Tibial artery (tissue), 4 donors: Measurements from ENCODE around the gene MSI2.

Experiments used
- DNase-seq, 2 donors: peaks; one replicate each; pipeline ENCODE4 v3.0.0-alpha.2; 2019
- H3K27ac ChIP-seq, 2 donors: fragments of 200-600 bp; sonication (generic) in 1 of 2; 1 replicate in 1 of 2; 2 replicates in 1 of 2; pipeline ENCODE4 v1.5.1; 2018 to 2019; ENCODE audit warnings: mild to moderate bottlenecking in 1 of 2
- H3K27me3 ChIP-seq, 2 donors: fragments of 200-600 bp; sonication (generic) in 1 of 2; one replicate each; pipeline versions ENCODE4 v1.5.1 to v1.6.0; 2016 to 2019
- H3K36me3 ChIP-seq, 3 donors: fragments of 200-600 bp; sonication (generic) in 2 of 3; one replicate each; pipeline ENCODE4 v1.5.1; 2016 to 2019; ENCODE audit warnings: mild to moderate bottlenecking in 2 of 3
- H3K4me1 ChIP-seq, 4 donors: fragments of 200-600 bp; sonication (generic) in 2 of 4; 1 replicate in 3 of 4; 2 replicates in 1 of 4; pipeline ENCODE4 v1.5.1; 2016 to 2019
- H3K4me3 ChIP-seq, 2 donors: fragments of 200-600 bp; sonication (generic) in 1 of 2; 1 replicate in 1 of 2; 2 replicates in 1 of 2; pipeline ENCODE4 v1.5.1; 2018 to 2019; ENCODE audit warnings: mild to moderate bottlenecking in 2 of 2
- H3K9me3 ChIP-seq, 3 donors: fragments of 200-600 bp; sonication (generic) in 1 of 3; one replicate each; pipeline ENCODE4 v1.5.1; 2016 to 2019
- intact Hi-C: fragments of 100-400 bp; cut with DNase I; formaldehyde crosslinking; loops from one replicate; pipeline ENCODE4 v1.15.0; 2023; ENCODE audit warnings: low total_unique reads
- TF ChIP-seq, protein P1 (sequence below), 2 experiments: fragments of 200-600 bp in 1 of 2; fragments of 450-650 bp in 1 of 2; IDR thresholded peaks; one replicate each; pipeline ENCODE4 v1.5.1; 2017 to 2019; ENCODE audit warnings: antibody characterized with exemption in 2 of 2, mild to moderate bottlenecking in 1 of 2, moderate library complexity in 1 of 2

Gene MSI2

DNA sequence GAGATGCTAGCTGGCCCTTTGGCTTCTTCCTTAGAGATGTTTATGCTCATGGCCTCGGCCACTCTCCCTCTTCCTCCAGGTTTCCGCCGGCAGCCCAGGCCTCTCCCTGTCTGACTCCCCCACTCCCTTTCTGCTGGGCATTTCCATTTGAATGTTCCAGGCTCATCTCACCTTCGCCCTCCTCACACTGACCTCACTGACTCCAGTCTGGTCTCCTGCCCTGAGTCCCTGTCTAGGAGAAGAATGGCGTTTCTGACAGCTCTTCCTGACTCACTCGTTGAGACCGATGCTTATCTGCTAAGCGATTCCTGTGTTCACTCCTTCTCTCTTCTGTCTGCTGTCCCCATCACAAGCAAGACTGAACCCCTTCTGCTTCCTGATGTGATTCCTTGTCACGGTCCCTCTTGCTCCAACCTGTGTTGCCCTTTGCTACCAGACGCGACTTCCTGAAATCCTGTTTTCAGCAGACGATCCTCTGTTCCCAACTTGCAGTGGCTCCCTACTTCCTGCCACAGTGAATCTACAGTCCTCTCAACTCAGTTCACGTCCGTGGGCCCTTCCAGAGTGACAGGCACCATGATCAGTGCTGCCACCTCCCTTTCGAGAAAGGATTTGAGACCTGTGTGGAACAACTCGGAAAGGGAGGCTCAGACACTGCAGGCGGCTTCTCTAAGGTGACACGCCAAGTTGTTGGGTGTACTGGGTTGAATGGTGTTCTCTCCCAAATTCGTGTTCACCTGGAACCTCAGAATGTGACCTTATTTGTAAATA lies 176.4 kb downstream of the MSI2 start:
- DNase-seq: no peak
- intact Hi-C loops: loop anchor here (10.0 kb wide), 1 partner anchor 62 kb away; no protein-coding TSS in a partner anchor
- no peaks in the 10 kb centered on the region for H3K27me3 ChIP-seq
- H3K36me3 ChIP-seq: no peaks in the 10 kb centered on the region
- TF ChIP-seq, protein P1, sequence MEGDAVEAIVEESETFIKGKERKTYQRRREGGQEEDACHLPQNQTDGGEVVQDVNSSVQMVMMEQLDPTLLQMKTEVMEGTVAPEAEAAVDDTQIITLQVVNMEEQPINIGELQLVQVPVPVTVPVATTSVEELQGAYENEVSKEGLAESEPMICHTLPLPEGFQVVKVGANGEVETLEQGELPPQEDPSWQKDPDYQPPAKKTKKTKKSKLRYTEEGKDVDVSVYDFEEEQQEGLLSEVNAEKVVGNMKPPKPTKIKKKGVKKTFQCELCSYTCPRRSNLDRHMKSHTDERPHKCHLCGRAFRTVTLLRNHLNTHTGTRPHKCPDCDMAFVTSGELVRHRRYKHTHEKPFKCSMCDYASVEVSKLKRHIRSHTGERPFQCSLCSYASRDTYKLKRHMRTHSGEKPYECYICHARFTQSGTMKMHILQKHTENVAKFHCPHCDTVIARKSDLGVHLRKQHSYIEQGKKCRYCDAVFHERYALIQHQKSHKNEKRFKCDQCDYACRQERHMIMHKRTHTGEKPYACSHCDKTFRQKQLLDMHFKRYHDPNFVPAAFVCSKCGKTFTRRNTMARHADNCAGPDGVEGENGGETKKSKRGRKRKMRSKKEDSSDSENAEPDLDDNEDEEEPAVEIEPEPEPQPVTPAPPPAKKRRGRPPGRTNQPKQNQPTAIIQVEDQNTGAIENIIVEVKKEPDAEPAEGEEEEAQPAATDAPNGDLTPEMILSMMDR (IDR thresholded peaks at IDR 0.05): no peak
- H3K27ac ChIP-seq: no peak overlapping the region
- H3K4me1 ChIP-seq: no peaks in the 10 kb centered on the region
- no peaks in the 10 kb centered on the region for H3K9me3 ChIP-seq
- no peak overlapping the region for H3K4me3 ChIP-seq

GRCh38 chr17:57433452-57433851 lies 177.1 kb downstream of the MSI2 start:
- H3K27me3 ChIP-seq: no peaks in the 10 kb centered on the region
- H3K36me3 ChIP-seq: no peaks in the 10 kb centered on the region
- no peak for DNase-seq
- peaks cover 0 to 4% (median 0%) of the 10 kb centered on the region in 4 donors for H3K4me1 ChIP-seq
- TF ChIP-seq, protein P1 (IDR thresholded peaks at IDR 0.05): no peak
- H3K4me3 ChIP-seq: no peak overlapping the region
- intact Hi-C loops: loop anchor here (10.0 kb wide), 1 partner anchor 61 kb away; no protein-coding TSS in a partner anchor
- H3K9me3 ChIP-seq: no peaks in the 10 kb centered on the region
- no peak overlapping the region for H3K27ac ChIP-seq

DNA sequence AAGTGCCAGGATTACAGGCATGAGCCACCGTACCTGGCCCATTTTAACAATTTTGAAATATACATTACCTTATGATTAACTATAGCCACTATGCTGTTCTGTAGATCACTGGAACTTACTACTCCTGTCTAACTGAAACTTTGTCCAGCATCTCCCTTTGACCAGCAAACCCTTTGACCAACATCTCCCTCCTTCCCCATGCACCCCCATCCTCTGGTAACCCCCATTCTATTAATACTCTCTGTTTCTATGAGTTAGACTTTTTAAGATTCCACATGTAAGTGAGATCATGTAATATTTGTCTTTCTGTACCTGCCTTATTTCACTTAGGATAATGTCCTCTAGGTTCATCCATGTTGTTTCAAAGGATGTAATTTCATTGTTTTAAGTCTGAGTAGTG lies 178.0 kb downstream of the MSI2 start:
- Histone ChIP-seq H3K4me3 (no peak overlapping the region), H3K27ac (no peak overlapping the region), H3K4me1 (peaks cover 0 to 4% (median 0%) of the 10 kb centered on the region in 4 donors), H3K9me3 (no peaks in the 10 kb centered on the region), H3K36me3 (no peaks in the 10 kb centered on the region), H3K27me3 (no peaks in the 10 kb centered on the region)
- DNase-seq: no peak
- TF ChIP-seq, protein P1 (IDR thresholded peaks at IDR 0.05): no peak
- intact Hi-C loops: loop anchor here (10.0 kb wide), 1 partner anchor 60 kb away; no protein-coding TSS in a partner anchor

GRCh38 chr17:57436565-57436964 lies 180.2 kb downstream of the MSI2 start:
- no peaks in the 10 kb centered on the region for H3K27me3 ChIP-seq
- H3K4me3 ChIP-seq: no peak overlapping the region
- H3K27ac ChIP-seq: no peak overlapping the region
- TF ChIP-seq, protein P1 (IDR thresholded peaks at IDR 0.05): no peak
- intact Hi-C loops: loop anchor here (10.0 kb wide), 1 partner anchor 58 kb away; no protein-coding TSS in a partner anchor
- no peaks in the 10 kb centered on the region for H3K36me3 ChIP-seq
- H3K9me3 ChIP-seq: no peaks in the 10 kb centered on the region
- DNase-seq: no peak
- H3K4me1 ChIP-seq: peaks cover 0 to 21% (median 16%) of the 10 kb centered on the region in 4 donors

DNA sequence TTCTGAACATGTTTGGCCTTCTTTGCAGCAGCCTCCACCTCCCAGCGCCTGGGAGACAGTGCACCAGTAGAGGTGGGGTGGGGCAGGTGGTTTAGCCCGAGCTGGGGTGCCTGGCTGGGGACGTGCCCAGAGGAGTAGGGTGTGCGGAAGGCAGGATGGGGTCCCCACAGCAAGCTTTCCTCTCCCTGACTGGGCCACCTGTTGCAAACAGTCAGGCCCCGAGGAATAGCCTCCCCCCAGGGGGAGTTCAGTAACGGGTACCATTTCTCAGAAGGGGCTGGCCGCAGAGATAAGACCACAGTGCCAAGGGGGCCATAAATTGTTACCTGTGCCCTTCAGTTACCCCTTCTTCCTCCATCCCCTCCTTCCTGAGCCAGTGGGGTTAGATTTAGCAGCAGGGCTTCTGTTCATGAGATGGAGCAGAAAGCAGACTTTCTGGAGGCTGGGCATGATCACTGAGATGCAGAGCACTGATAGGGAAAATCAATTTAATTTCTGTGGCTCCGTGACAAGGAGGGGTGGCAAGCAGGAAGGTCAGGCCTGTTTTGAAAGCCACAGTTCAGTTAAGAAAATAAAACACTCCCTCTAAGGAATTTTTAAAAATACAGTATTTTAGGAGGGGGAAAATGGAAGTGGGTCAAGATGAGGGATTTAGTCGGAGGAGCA lies 181.9 kb downstream of the MSI2 start:
- Histone ChIP-seq H3K9me3 (no peaks in the 10 kb centered on the region), H3K27me3 (no peaks in the 10 kb centered on the region), H3K4me1 (peaks cover 0 to 32% (median 16%) of the 10 kb centered on the region in 4 donors), H3K27ac (no peak overlapping the region), H3K36me3 (no peaks in the 10 kb centered on the region), H3K4me3 (no peak overlapping the region)
- no peak for DNase-seq
- TF ChIP-seq, protein P1 (IDR thresholded peaks at IDR 0.05): no peak
- intact Hi-C loops: loop anchor here (10.0 kb wide), 1 partner anchor 57 kb away; no protein-coding TSS in a partner anchor
